Panc1 (cell line): ENCODE data around the gene ASPN. TPM values are rescaled to one million over a fixed set of nuclear protein-coding genes. Genes with fewer than 3 reads are reported as not detected.

Experiments
- ATAC-seq: fragments of 200-7000 bp; cut with Tn5 transposase; 2 replicates; pipeline ENCODE4 v1.9.1; 2020; ENCODE audit warnings: mild to moderate bottlenecking, moderate library complexity
- BruUV-seq: library from RNA; stranded (reverse); fragments of 400-500 nt; replicated peaks from 2 replicates; lab custom pipeline; 2021; lab: Mats Ljungman, UMichigan
- CTCF ChIA-PET: fragments of 300-600 bp; sonication (Branson Sonifier 250); formaldehyde crosslinking; loops from one replicate; lab custom pipeline; 2022; ENCODE audit warnings: antibody characterized with exemption; lab: Charles Lee
- POLR2A ChIA-PET: fragments of 300-600 bp; sonication (Branson Sonifier 250); formaldehyde crosslinking; loops from one replicate; lab custom pipeline; 2022; ENCODE audit warnings: antibody characterized with exemption; lab: Charles Lee
- DNase-seq: peaks from one replicate; pipeline ENCODE4 v3.0.0-alpha.2; 2010; ENCODE audit warnings: low read depth, low spot score
- H3K27ac ChIP-seq: 2 replicates; pipeline ENCODE4 v1.5.1; 2011; ENCODE audit warnings: mild to moderate bottlenecking, low read length, inconsistent platforms
- H3K27me3 ChIP-seq: fragments of 200-500 bp; sonication (Bioruptor generic); 2 replicates; pipeline ENCODE4 v1.6.0; 2014; ENCODE audit warnings: low read length, inconsistent platforms; ENCODE audit not compliant: control insufficient read depth, insufficient read depth
- H3K36me3 ChIP-seq: fragments of 200-500 bp; sonication (Bioruptor generic); 2 replicates; pipeline ENCODE4 v1.5.1; 2014; ENCODE audit warnings: inconsistent platforms, mild to moderate bottlenecking, low read length, moderate library complexity; ENCODE audit not compliant: control insufficient read depth, insufficient read depth
- H3K4me1 ChIP-seq: 2 replicates; pipeline ENCODE4 v1.5.1; 2011; ENCODE audit warnings: inconsistent platforms, mild to moderate bottlenecking, low read length, moderate library complexity; ENCODE audit not compliant: control insufficient read depth, insufficient read depth
- H3K4me3 ChIP-seq, 2 experiments: 2 replicates each; pipeline ENCODE4 v1.5.1; 2011 to 2012; ENCODE audit warnings: low read depth in 2 of 2, low read length in 2 of 2, mild to moderate bottlenecking in 2 of 2, inconsistent platforms in 1 of 2, moderate library complexity in 1 of 2
- H3K9me3 ChIP-seq: fragments of 200-500 bp; sonication (Bioruptor generic); 2 replicates; pipeline ENCODE4 v1.5.1; 2014; ENCODE audit warnings: low read depth, mild to moderate bottlenecking, inconsistent platforms, low read length, moderate library complexity; ENCODE audit not compliant: control insufficient read depth, insufficient read depth
- CTCF ChIP-seq: fragments of 450-650 bp; IDR thresholded peaks from 2 replicates; pipeline ENCODE4 v1.5.1; 2017; ENCODE audit warnings: mild to moderate bottlenecking
- POLR2AphosphoS5 ChIP-seq: IDR thresholded peaks from 2 replicates; pipeline ENCODE4 v1.6.1; 2012; ENCODE audit warnings: mild to moderate bottlenecking, low read depth, low read length, moderate library complexity
- REST ChIP-seq, 2 experiments: IDR thresholded peaks; 2 replicates each; pipeline ENCODE4 v1.6.1; 2011 to 2012; ENCODE audit warnings: low read depth in 2 of 2, control low read depth in 1 of 2, low read length in 1 of 2, mild to moderate bottlenecking in 1 of 2, moderate library complexity in 1 of 2; ENCODE audit not compliant: insufficient read depth in 1 of 2
- SIN3A ChIP-seq: IDR thresholded peaks from 2 replicates; pipeline ENCODE4 v1.6.1; 2012; ENCODE audit warnings: low read depth, mild to moderate bottlenecking, low read length, moderate library complexity, borderline replicate concordance; ENCODE audit not compliant: insufficient read depth
- TCF7L2 ChIP-seq: IDR thresholded peaks from 2 replicates; pipeline ENCODE4 v1.6.1; 2011; ENCODE audit warnings: mild to moderate bottlenecking, low read depth, low read length, inconsistent platforms
- in situ Hi-C: cut with HindIII; loops from 2 replicates; pipeline ENCODE4 v1.10.0; 2016; ENCODE audit warnings: low sequenced_read_pairs, low pct_unique_long_range_greater_than_20kb
- intact Hi-C: fragments of 100-400 bp; cut with micrococcal nuclease; formaldehyde crosslinking; loops from one replicate; pipeline ENCODE4 v1.10.0; 2022; ENCODE audit not compliant: unreplicated experiment
- total RNA-seq: library from RNA; stranded (reverse); gene quantifications from one replicate; pipeline ENCODE4 v1.2.1, GENCODE V29; 2021; ENCODE audit not compliant: unreplicated experiment

The ASPN gene
- total RNA-seq, 1 experiment from 2014 or later: not detected

DNA sequence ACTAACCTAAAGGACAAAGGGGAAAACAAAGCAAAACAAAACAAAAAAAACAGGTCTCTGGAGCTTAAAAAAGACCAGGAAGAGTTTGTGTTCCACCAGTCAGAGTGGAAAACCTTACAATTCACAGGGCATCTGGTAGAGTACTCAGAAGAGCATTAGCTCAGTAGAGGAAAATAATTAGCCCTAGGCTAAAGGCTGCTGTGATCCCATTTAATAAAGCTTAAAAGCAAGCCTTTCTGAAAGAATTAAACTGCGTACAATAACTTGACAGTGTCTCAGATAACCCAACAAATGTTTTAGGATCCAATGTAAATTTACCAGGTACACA is 46.2 kb upstream of the ASPN start:
- Histone ChIP-seq H3K27ac (no peak overlapping the region), H3K9me3 (no peaks in the 10 kb centered on the region), H3K27me3 (no peaks in the 10 kb centered on the region), H3K4me3 (no peak overlapping the region), H3K4me1 (no peaks in the 10 kb centered on the region), H3K36me3 (no peaks in the 10 kb centered on the region)
- intact Hi-C loops (no loop called here), in situ Hi-C loops (no loop called here)
- ChIA-PET CTCF (no interaction called here), POLR2A (no interaction called here)
- BruUV-seq: no TSS peak
- no peak for DNase-seq
- TF ChIP-seq SIN3A: no peak
- TF ChIP-seq TCF7L2: no peak
- TF ChIP-seq REST (IDR thresholded peaks at IDR 0.05; ENCODE audit: insufficient read depth in 1 of 2, low read depth in 2 of 2, low read length in 1 of 2): no peak
- no peak for TF ChIP-seq POLR2AphosphoS5
- TF ChIP-seq CTCF: no peak
- no peak for ATAC-seq

- no peak for TF ChIP-seq TCF7L2
- Histone ChIP-seq H3K9me3 (no peaks in the 10 kb centered on the region), H3K27me3 (no peaks in the 10 kb centered on the region), H3K36me3 (no peaks in the 10 kb centered on the region), H3K4me1 (no peaks in the 10 kb centered on the region), H3K27ac (no peak overlapping the region), H3K4me3 (no peak overlapping the region)
- ATAC-seq (no peak), DNase-seq (no peak)
- in situ Hi-C loops (no loop called here), intact Hi-C loops (no loop called here)
- ChIA-PET POLR2A (no interaction called here), CTCF (no interaction called here)
- BruUV-seq: no TSS peak
These were observed 45.7 kb upstream of the ASPN start for GRCh38 chr9:92527832-92528521.

DNA sequence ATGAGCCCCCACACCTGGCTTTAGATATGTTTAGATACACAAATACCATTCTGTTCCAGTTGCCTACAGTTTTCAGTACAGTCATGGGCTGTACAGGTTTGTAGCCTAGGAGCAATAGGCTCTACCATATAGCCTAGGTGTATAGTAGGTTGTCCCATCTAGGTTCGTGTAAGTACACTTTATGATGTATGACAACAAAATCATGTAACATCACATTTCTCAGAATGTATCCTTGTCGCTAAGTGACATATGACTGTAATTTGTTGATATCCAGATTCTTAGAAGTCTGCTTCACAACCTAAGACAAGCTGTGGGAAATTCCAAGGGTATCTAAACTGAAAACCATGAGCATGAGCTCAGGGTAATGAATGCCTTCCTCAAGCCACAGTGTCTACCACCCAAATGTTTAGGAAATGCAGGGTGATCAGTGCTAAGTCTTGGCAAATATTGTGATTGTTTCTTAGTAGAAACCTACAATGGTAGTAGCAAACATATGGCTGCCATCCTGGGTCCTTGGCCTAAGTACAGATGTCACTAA is 45.1 kb upstream of the ASPN start:
- TF ChIP-seq REST (IDR thresholded peaks at IDR 0.05; ENCODE audit: insufficient read depth in 1 of 2, low read depth in 2 of 2, low read length in 1 of 2) (no peak), SIN3A (no peak), CTCF (no peak), TCF7L2 (no peak), POLR2AphosphoS5 (no peak)
- no peaks in the 10 kb centered on the region for H3K27me3 ChIP-seq
- ChIA-PET POLR2A (interaction anchor here (0.6 kb wide), 1 partner anchor 161 kb away, joined by 10 read pairs; no protein-coding TSS in a partner anchor), CTCF (no interaction called here)
- intact Hi-C loops: no loop called here
- no peak for ATAC-seq
- H3K4me1 ChIP-seq: no peaks in the 10 kb centered on the region
- in situ Hi-C loops: no loop called here
- H3K27ac ChIP-seq: no peak overlapping the region
- no peak overlapping the region for H3K4me3 ChIP-seq
- no peaks in the 10 kb centered on the region for H3K9me3 ChIP-seq
- BruUV-seq: no TSS peak
- no peak for DNase-seq
- no peaks in the 10 kb centered on the region for H3K36me3 ChIP-seq
